AG04449 (cell line): ENCODE measurements around the gene ZC3H6.
A peak's percentile ranks its signal among the peaks of the same experiment; 100 is the strongest.
"Not testable (repeated sequence)": the region's sequence is repeated elsewhere in the genome, so short reads cannot be mapped to it uniquely, and the experiment has no call there.

Experiments used
- CTCF ChIA-PET: fragments of 350-600 bp; formaldehyde crosslinking; extraction: SDS; loops from one replicate; lab custom pipeline; 2021; ENCODE audit warnings: antibody characterized with exemption; lab: Yijun Ruan, JAX
- POLR2A ChIA-PET: fragments of 400-600, 350-600 bp; formaldehyde crosslinking; extraction: SDS; loops from one replicate; lab custom pipeline; 2020; ENCODE audit warnings: antibody characterized with exemption, inconsistent platforms; lab: Yijun Ruan, JAX
- DNase-seq: peaks from one replicate; pipeline ENCODE4 v3.0.0-alpha.2; 2010; ENCODE audit warnings: low read depth, low spot score
- H3K4me3 ChIP-seq: 2 replicates; pipeline ENCODE4 v1.5.1; 2011; ENCODE audit warnings: low read depth, mild to moderate bottlenecking, control low read depth, low read length
- CTCF ChIP-seq: IDR thresholded peaks from one replicate; pipeline ENCODE4 v1.5.1; 2011; ENCODE audit warnings: mild to moderate bottlenecking, moderate library complexity, low read length, control low read depth, inconsistent platforms; ENCODE audit not compliant: insufficient read depth; ENCODE audit errors: missing control alignments

Gene ZC3H6

GRCh38 chr2:112272669-112273068 is 2.7 kb upstream of the ZC3H6 start:
- no peak overlapping the region for H3K4me3 ChIP-seq
- no peak for DNase-seq
- TF ChIP-seq CTCF = no peak
- ChIA-PET POLR2A (no interaction called here), CTCF (interaction anchor here (4.9 kb wide), 1 partner anchor 13 kb away, joined by 35 read pairs; no protein-coding TSS in a partner anchor)

- H3K4me3 ChIP-seq = no peak overlapping the region
- POLR2A ChIA-PET = no interaction called here
- no peak for TF ChIP-seq CTCF
- CTCF ChIA-PET = interaction anchor here (4.9 kb wide), 1 partner anchor 13 kb away, joined by 35 read pairs; no protein-coding TSS in a partner anchor
- DNase-seq = no peak
These were observed 2.0 kb upstream of the ZC3H6 start for GRCh38 chr2:112273349-112273748.

- TF ChIP-seq CTCF = no peak
- DNase-seq = no peak
- POLR2A ChIA-PET = no interaction called here
- CTCF ChIA-PET = no interaction called here
- peak overlapping the region; percentile 93 for H3K4me3 ChIP-seq
These were observed 733 bp downstream of the ZC3H6 start for GRCh38 chr2:112275887-112276773.

GRCh38 chr2:112276954-112277353 is 1.6 kb downstream of the ZC3H6 start:
- POLR2A ChIA-PET = no interaction called here
- CTCF ChIA-PET = no interaction called here
- no peak for DNase-seq
- no peak overlapping the region for H3K4me3 ChIP-seq
- TF ChIP-seq CTCF = no peak

GRCh38 chr2:112277596-112278220 is 2.3 kb downstream of the ZC3H6 start:
- no peak for TF ChIP-seq CTCF
- ChIA-PET POLR2A (no interaction called here), CTCF (interaction anchor here (0.7 to 0.8 kb wide), 2 partner anchors 17 to 18 kb away, joined by 3 read pairs; no protein-coding TSS in a partner anchor)
- no peak for DNase-seq
- no peak overlapping the region for H3K4me3 ChIP-seq

GRCh38 chr2:112282066-112282465 is 6.7 kb downstream of the ZC3H6 start:
- CTCF ChIA-PET, DNase-seq, POLR2A ChIA-PET, H3K4me3 ChIP-seq: not testable (repeated sequence)

GRCh38 chr2:112283535-112283934 is 8.1 kb downstream of the ZC3H6 start:
- POLR2A ChIA-PET, DNase-seq, CTCF ChIA-PET, H3K4me3 ChIP-seq: not testable (repeated sequence)
